IMR-90 (cell line): ENCODE measurements around the gene ARMC5. TPM values are rescaled to one million over a fixed set of nuclear protein-coding genes. Genes with fewer than 3 reads are reported as not detected.

Experiments
- ATAC-seq: fragments of 200-7000 bp; cut with Tn5 transposase; 2 replicates; pipeline ENCODE4 v1.9.1; 2020; ENCODE audit warnings: low read depth, mild to moderate bottlenecking, moderate library complexity
- BruUV-seq: library from RNA; stranded (reverse); fragments of 400-500 nt; replicated peaks from 2 replicates; lab custom pipeline; 2021; lab: Mats Ljungman, UMichigan
- CTCF ChIA-PET: fragments of 300-600 bp; formaldehyde crosslinking; extraction: SDS; loops from one replicate; lab custom pipeline; 2021; ENCODE audit warnings: antibody characterized with exemption; lab: Yijun Ruan, JAX
- POLR2A ChIA-PET: fragments of 300-600 bp; sonication (Branson Sonifier 250); formaldehyde crosslinking; loops from one replicate; lab custom pipeline; 2022; ENCODE audit warnings: antibody characterized with exemption; ENCODE audit not compliant: unreplicated experiment; lab: Charles Lee
- DNase-seq: peaks from one replicate; pipeline ENCODE4 v3.0.0; 2013
- H2AFZ ChIP-seq: replicated peaks from 2 replicates; pipeline ENCODE3; 2013; ENCODE audit warnings: low read length, mild to moderate bottlenecking; ENCODE audit not compliant: poor library complexity
- H2AK5ac ChIP-seq: 2 replicates; pipeline ENCODE4 v1.6.1; 2013; ENCODE audit warnings: low read depth, low read length, inconsistent platforms
- H2AK9ac ChIP-seq: replicated peaks from 2 replicates; pipeline ENCODE3; 2013; ENCODE audit warnings: mild to moderate bottlenecking, low read depth, low read length, moderate library complexity; ENCODE audit not compliant: poor library complexity
- H2BK120ac ChIP-seq: 2 replicates; pipeline ENCODE4 v1.6.1; 2013; ENCODE audit warnings: low read depth, low read length, inconsistent platforms
- H2BK15ac ChIP-seq: 3 replicates; pipeline ENCODE4 v1.6.1; 2013; ENCODE audit warnings: low read depth, low read length, inconsistent platforms
- H2BK20ac ChIP-seq: 2 replicates; pipeline ENCODE4 v1.6.1; 2013; ENCODE audit warnings: low read depth, mild to moderate bottlenecking, inconsistent platforms, low read length, moderate library complexity
- H2BK5ac ChIP-seq: 2 replicates; pipeline ENCODE4 v1.6.1; 2013; ENCODE audit warnings: mild to moderate bottlenecking, low read depth, low read length, inconsistent platforms; ENCODE audit not compliant: poor library complexity, severe bottlenecking
- H3K14ac ChIP-seq: replicated peaks from 2 replicates; pipeline ENCODE4 v1.6.1; 2013; ENCODE audit warnings: low read depth, low read length, inconsistent platforms
- H3K18ac ChIP-seq: 2 replicates; pipeline ENCODE4 v1.6.1; 2013; ENCODE audit warnings: low read depth, low read length, control low read depth
- H3K23ac ChIP-seq: 2 replicates; pipeline ENCODE4 v1.6.1; 2013; ENCODE audit warnings: low read depth, low read length, inconsistent platforms
- H3K27ac ChIP-seq: 2 replicates; pipeline ENCODE4 v1.5.1; 2013; ENCODE audit warnings: mild to moderate bottlenecking, control low read depth, low read length; ENCODE audit not compliant: insufficient read depth
- H3K27me3 ChIP-seq: 2 replicates; pipeline ENCODE4 v1.6.1; 2013; ENCODE audit warnings: low read length; ENCODE audit not compliant: control insufficient read depth, insufficient read depth
- H3K36me3 ChIP-seq: 2 replicates; pipeline ENCODE4 v1.6.1; 2013; ENCODE audit warnings: low read length, mixed read lengths; ENCODE audit not compliant: control insufficient read depth, insufficient read depth
- H3K4ac ChIP-seq: 2 replicates; pipeline ENCODE4 v1.6.1; 2013; ENCODE audit warnings: low read depth, low read length, inconsistent platforms
- H3K4me1 ChIP-seq: 2 replicates; pipeline ENCODE4 v1.6.1; 2013; ENCODE audit warnings: low read length, mixed read lengths; ENCODE audit not compliant: control insufficient read depth, insufficient read depth
- H3K4me2 ChIP-seq: 2 replicates; pipeline ENCODE4 v1.6.1; 2013; ENCODE audit warnings: low read depth, mild to moderate bottlenecking, control low read depth, low read length, moderate library complexity
- H3K4me3 ChIP-seq: 2 replicates; pipeline ENCODE4 v1.5.1; 2013; ENCODE audit warnings: low read depth, mild to moderate bottlenecking, control low read depth, low read length, moderate library complexity; ENCODE audit not compliant: insufficient read depth
- H3K56ac ChIP-seq: 2 replicates; pipeline ENCODE4 v1.6.1; 2013; ENCODE audit warnings: low read length, inconsistent platforms; ENCODE audit not compliant: insufficient read depth; ENCODE audit errors: extremely low read depth
- H3K79me1 ChIP-seq, 2 experiments: 2 replicates each; pipeline ENCODE4 v1.6.1; 2013; ENCODE audit warnings: low read length in 2 of 2, inconsistent platforms in 1 of 2, low read depth in 1 of 2
- H3K9ac ChIP-seq: 2 replicates; pipeline ENCODE4 v1.6.1; 2013; ENCODE audit warnings: low read depth, low read length, control low read depth
- H3K9me1 ChIP-seq: 2 replicates; pipeline ENCODE4 v1.6.1; 2013; ENCODE audit warnings: low read length, inconsistent platforms; ENCODE audit not compliant: insufficient read depth
- H3K9me3 ChIP-seq: 2 replicates; pipeline ENCODE4 v1.6.1; 2013; ENCODE audit warnings: low read length; ENCODE audit not compliant: control insufficient read depth, insufficient read depth
- H4K20me1 ChIP-seq: 2 replicates; pipeline ENCODE4 v1.6.1; 2013; ENCODE audit warnings: low read length, inconsistent platforms; ENCODE audit not compliant: insufficient read depth
- H4K5ac ChIP-seq: 2 replicates; pipeline ENCODE4 v1.6.1; 2013; ENCODE audit warnings: mild to moderate bottlenecking, low read depth, low read length, control low read depth
- H4K8ac ChIP-seq, 2 experiments: 2 replicates each; pipeline ENCODE4 v1.6.1; 2013; ENCODE audit warnings: low read depth in 2 of 2, low read length in 2 of 2, control low read depth in 1 of 2, inconsistent platforms in 1 of 2
- H4K91ac ChIP-seq: 2 replicates; pipeline ENCODE4 v1.6.1; 2013; ENCODE audit warnings: low read depth, low read length, inconsistent platforms; ENCODE audit not compliant: insufficient read depth
- CEBPB ChIP-seq: IDR thresholded peaks from 2 replicates; pipeline ENCODE4 v1.6.1; 2012; ENCODE audit warnings: low read depth, low read length, improper control_type of control experiment
- CHD1 ChIP-seq: IDR thresholded peaks from 2 replicates; pipeline ENCODE4 v1.6.1; 2012; ENCODE audit warnings: low read depth, low read length, improper control_type of control experiment
- CTCF ChIP-seq: conservative IDR thresholded peaks from 2 replicates; pipeline ENCODE4 v1.5.1; 2012; ENCODE audit warnings: mild to moderate bottlenecking, low read depth, low read length, improper control_type of control experiment
- FOS ChIP-seq: fragments of 150-350 bp; IDR thresholded peaks from 2 replicates; pipeline ENCODE4 v1.6.1; 2016; ENCODE audit warnings: low read depth, low read length
- MAFK ChIP-seq: IDR thresholded peaks from 2 replicates; pipeline ENCODE4 v1.6.1; 2012; ENCODE audit warnings: low read depth, low read length, improper control_type of control experiment
- MAZ ChIP-seq: IDR thresholded peaks from 2 replicates; pipeline ENCODE4 v1.6.1; 2012; ENCODE audit warnings: low read depth, mild to moderate bottlenecking, low read length, improper control_type of control experiment, moderate library complexity, borderline replicate concordance
- NFE2L2 ChIP-seq: fragments of 150-350 bp; IDR thresholded peaks from 2 replicates; pipeline ENCODE4 v1.6.1; 2016; ENCODE audit warnings: low read depth, mild to moderate bottlenecking, low read length
- POLR2A ChIP-seq: IDR thresholded peaks from 2 replicates; pipeline ENCODE4 v1.6.1; 2012; ENCODE audit warnings: mild to moderate bottlenecking, low read depth, low read length
- RAD21 ChIP-seq: IDR thresholded peaks from 2 replicates; pipeline ENCODE4 v1.6.1; 2012; ENCODE audit warnings: low read length, improper control_type of control experiment
- RFX5 ChIP-seq: IDR thresholded peaks from 2 replicates; pipeline ENCODE4 v1.8.0; 2012; ENCODE audit warnings: low read depth, mild to moderate bottlenecking, low read length, moderate library complexity
- SMC3 ChIP-seq: fragments of 150-350 bp; IDR thresholded peaks from 2 replicates; pipeline ENCODE4 v1.6.1; 2016; ENCODE audit warnings: low read depth, mild to moderate bottlenecking, antibody characterized with exemption, low read length, moderate library complexity
- USF2 ChIP-seq: fragments of 150-350 bp; IDR thresholded peaks from 2 replicates; pipeline ENCODE4 v1.6.1; 2017; ENCODE audit warnings: mild to moderate bottlenecking, antibody characterized with exemption, low read length, low read depth
- WGBS, 2 experiments: methylation state at CpG; one replicate each; pipeline versions ENCODE4 v1.1.5 to v1.1.7; 2013; ENCODE audit warnings: missing lambda C conversion rate in 2 of 2; ENCODE audit not compliant: insufficient read length in 1 of 2; ENCODE audit errors: extremely low coverage in 2 of 2; 5-methylcytosine and 5-hydroxymethylcytosine counted together
- dilution Hi-C: fragments of 300-500 bp; cut with HindIII; formaldehyde crosslinking; loops from one replicate; pipeline ENCODE4 v1.14.3; 2018; ENCODE audit warnings: low sequenced_read_pairs; ENCODE audit not compliant: unreplicated experiment
- in situ Hi-C: fragments of 300-500 bp; cut with MboI; formaldehyde crosslinking; loops from 3 replicates; pipeline ENCODE4 v1.14.3; 2019; ENCODE audit warnings: low sequenced_read_pairs, inconsistent platforms, mixed read lengths
- intact Hi-C: fragments of 100-400 bp; cut with micrococcal nuclease; formaldehyde crosslinking; loops from 2 replicates; pipeline ENCODE4 v1.10.0; 2022
- polyA plus RNA-seq, 3 experiments: library from polyadenylated mRNA; depleted of rRNA; stranded (reverse); fragments of >200 nt; gene quantifications; 2 replicates each; pipeline ENCODE4 v1.2.3, GENCODE V29; 2012; ENCODE audit warnings: low replicate concordance in 1 of 3
- total RNA-seq: library from RNA; depleted of rRNA; stranded (reverse); fragments of >200 nt; gene quantifications from 2 replicates; pipeline ENCODE4 v1.2.3, GENCODE V29; 2012

ARMC5 gene
- total and polyA plus RNA-seq, 2 of the 4 experiments (the other 2 are of a cell fraction), result 2.3 to 7.5 TPM

- TF ChIP-seq USF2 (no peak), CEBPB (no peak)
Observed at GRCh38 chr16:31477220-31478216, 18.2 kb downstream of the ARMC5 start (continued).

GRCh38 chr16:31478956-31479355 lies 19.7 kb downstream of the ARMC5 start:
- H2AK9ac ChIP-seq, result peak overlapping the region; percentile 45
- no peak overlapping the region for H2AK5ac ChIP-seq
- no peak overlapping the region for H3K4me3 ChIP-seq
- H3K14ac ChIP-seq, result no peak overlapping the region
- no peak overlapping the region for H2BK20ac ChIP-seq
- CTCF ChIA-PET, result no interaction called here
- no peaks in the 10 kb centered on the region for H3K9me3 ChIP-seq
- intact Hi-C loops, result no loop called here
- H3K4ac ChIP-seq, result no peak overlapping the region
- dilution Hi-C loops, result no loop called here
- POLR2A ChIA-PET, result interaction anchor here (1.0 kb wide), 1 partner anchor 11 kb away, joined by 3 read pairs; no protein-coding TSS in a partner anchor
- no peak overlapping the region for H3K27ac ChIP-seq
- BruUV-seq, result no TSS peak
- H4K8ac ChIP-seq, result no peak overlapping the region
- no peaks in the 10 kb centered on the region for H3K27me3 ChIP-seq
- H3K56ac ChIP-seq, result no peak overlapping the region
- peaks cover 11% of the 10 kb centered on the region for H3K9me1 ChIP-seq
- H3K4me1 ChIP-seq, result 0 out of 2 replicates have a peak, but pooled peaks cover under 1% of the 10 kb centered on the region
- H3K79me1 ChIP-seq, result peaks cover 9 to 39% of the 10 kb centered on the region in 2 experiments; a peak in 3 of 4 replicates
- H3K18ac ChIP-seq, result no peak overlapping the region
- H2BK5ac ChIP-seq, result no peak overlapping the region
- no peak overlapping the region for H3K23ac ChIP-seq
- peak overlapping the region; percentile 37 for H2AFZ ChIP-seq
- WGBS, 2 experiments, result 100% methylated on average over 1 of the region's 3 CpGs; no CpG with 5 or more reads in 1 of the 2 experiments
- H2BK15ac ChIP-seq, result no peak overlapping the region
- no peak overlapping the region for H2BK120ac ChIP-seq
- DNase-seq (no peak), ATAC-seq (peak; percentile 3; the same call in 1 of the 2 replicates)
- H3K36me3 ChIP-seq, result peaks cover 46% of the 10 kb centered on the region
- H4K91ac ChIP-seq, result no peak overlapping the region
- no peak overlapping the region for H4K5ac ChIP-seq
- H3K4me2 ChIP-seq, result no peak overlapping the region
- no peak overlapping the region for H3K9ac ChIP-seq
- H4K20me1 ChIP-seq, result peaks cover 52% of the 10 kb centered on the region
- in situ Hi-C loops, result no loop called here
- TF ChIP-seq MAZ, result no peak
- no peak for TF ChIP-seq CEBPB
- TF ChIP-seq RFX5, result no peak
- no peak for TF ChIP-seq RAD21
- TF ChIP-seq SMC3, result no peak
- TF ChIP-seq MAFK, result no peak
- no peak for TF ChIP-seq POLR2A
- TF ChIP-seq CTCF, result no peak
- TF ChIP-seq NFE2L2, result no peak
- TF ChIP-seq CHD1, result no peak
- TF ChIP-seq USF2, result no peak
- no peak for TF ChIP-seq FOS
